ENCODE results near the gene ARID3C. TPM values are rescaled to one million over a fixed set of nuclear protein-coding genes. Genes with fewer than 3 reads are reported as not detected.

The ARID3C gene
- total and polyA plus RNA-seq, 10 of the 15 experiments (the other 5 are each of a cell fraction or from before 2014, with no cell fraction given) = not detected

- RAD21 ChIA-PET (ENCODE audit: unreplicated experiment) = interaction anchor here (0.5 to 1.6 kb wide), 12 partner anchors 8 to 1020 kb away, joined by 3 to 8 read pairs (median 3); partner anchors contain the start of genes DCTN3 and GALT
- POLR2A ChIA-PET = interaction anchor here (1.1 kb wide), 1 partner anchor 14 kb away, joined by 4 read pairs; no protein-coding TSS in a partner anchor
- Histone ChIP-seq H3K36me3 (ENCODE audit: control insufficient read depth in 2 of 2, insufficient read depth in 2 of 2, low read length in 1 of 2) (peaks cover 2 to 6% of the 10 kb centered on the region in 2 experiments; a peak in 3 of 4 replicates), H3K79me2 (ENCODE audit: control insufficient read depth, insufficient read depth, low read length) (peaks cover 15% of the 10 kb centered on the region), H3K27me3 (replicated peaks in 1 of 2; ENCODE audit: control insufficient read depth in 2 of 2, insufficient read depth in 2 of 2, low read length in 1 of 2) (peaks cover 6 to 8% of the 10 kb centered on the region in 2 experiments; a peak in 3 of 4 replicates), H3K27ac (ENCODE audit: control insufficient read depth, insufficient read depth) (no peak overlapping the region), H3K9me3 (replicated peaks; ENCODE audit: control insufficient read depth, insufficient read depth, low read length) (no peaks in the 10 kb centered on the region), H3K4me3 (no peak overlapping the region), H2AFZ (ENCODE audit: control insufficient read depth, low read depth, low read length) (no peak overlapping the region), H3K9ac (ENCODE audit: control insufficient read depth, insufficient read depth, low read length) (no peak overlapping the region), H4K20me1 (ENCODE audit: control insufficient read depth, insufficient read depth) (no peaks in the 10 kb centered on the region; the same call in none of the 2 replicates), H3K4me1 (ENCODE audit: control insufficient read depth, insufficient read depth, low read length) (peaks cover 4% of the 10 kb centered on the region), H3K4me2 (ENCODE audit: control insufficient read depth, insufficient read depth) (no peak overlapping the region)
- intact Hi-C loops (cut with micrococcal nuclease; ENCODE audit: unreplicated experiment) = loop anchor here (1.0 kb wide), 1 partner anchor 22 kb away; the partner anchor contains the start of gene RPP25L
- WGBS (ENCODE audit: insufficient coverage, insufficient replicate concordance, low lambda C conversion rate, missing lambda C conversion rate) = 0% methylated on average over 3 of the region's 3 CpGs
- SMC1A ChIA-PET (ENCODE audit: uncharacterized antibody, unreplicated experiment) = interaction anchor here (0.7 to 2.6 kb wide), 15 partner anchors 8 to 257 kb away, joined by 3 to 13 read pairs (median 4); partner anchors contain the start of genes DCTN3, GALT, MYORG and RPP25L
- peak; percentile 51 for ATAC-seq
- DNase-seq (ENCODE audit: low read depth, low spot score) = no peak
- no TSS peak for BruUV-seq (replicated peaks)
- in situ Hi-C loops (cut with MboI) = no loop called here
- FAIRE-seq = peak; percentile 76
- peak; percentile 57 for TF ChIP-seq SMC3 (IDR thresholded peaks at IDR 0.05; ENCODE audit: borderline replicate concordance, low read length)
- TF ChIP-seq ZNF217 (IDR thresholded peaks at IDR 0.05) = no peak
- no peak for TF ChIP-seq ZSCAN29 (IDR thresholded peaks at IDR 0.05)
- no peak for TF ChIP-seq TCF3 (IDR thresholded peaks at IDR 0.05; ENCODE audit: borderline replicate concordance, insufficient read depth, low read depth, low read length)
- peak; percentile 79 to 93 (median 86); a peak in 5 of 6 replicates for TF ChIP-seq CTCF (IDR thresholded peaks at IDR 0.05 in 2 of 3, conservative IDR thresholded peaks at IDR 0.05 in 1 of 3; ENCODE audit: control insufficient read depth in 2 of 3, extremely low read depth in 1 of 3, insufficient read depth in 1 of 3, low read depth in 3 of 3, low read length in 3 of 3)
- peak; percentile 80 for TF ChIP-seq RAD21 (IDR thresholded peaks at IDR 0.05; ENCODE audit: insufficient read depth, low read depth, low read length)
- no peak for TF ChIP-seq SREBF2 (IDR thresholded peaks at IDR 0.05; ENCODE audit: low read length)
- peak; percentile 60 for TF ChIP-seq RUNX3 (IDR thresholded peaks at IDR 0.05; ENCODE audit: low read length)
- TF ChIP-seq PAX5 (IDR thresholded peaks at IDR 0.05; ENCODE audit: borderline replicate concordance, low read depth, low read length) = no peak
- TF ChIP-seq ZNF384 (IDR thresholded peaks at IDR 0.05; ENCODE audit: borderline replicate concordance, low read depth, low read length) = peak; percentile 48; the same call in 1 of the 2 replicates
- CTCF ChIA-PET = interaction anchor here (0.5 to 8.3 kb wide), 33 partner anchors 9 to 855 kb away, joined by 3 to 118 read pairs (median 4); partner anchors contain the start of genes DCTN3, GALT and RPP25L
These were observed 5.1 kb upstream of the ARID3C start for GRCh38 chr9:34633851-34634550.
